B cell (primary cell): Measurements from ENCODE around the gene TSPAN15.

ENCODE experiments used
- CTCF ChIP-seq: fragments of 200-600 bp; IDR thresholded peaks from one replicate; pipeline ENCODE4 v1.8.0; 2022; ENCODE audit warnings: antibody characterized with exemption, mild to moderate bottlenecking
- EZH2 ChIP-seq: IDR thresholded peaks from 2 replicates; pipeline ENCODE4 v1.6.1; 2012; ENCODE audit warnings: borderline replicate concordance, low read depth, mild to moderate bottlenecking, moderate library complexity, low read length; ENCODE audit not compliant: insufficient read depth, poor library complexity, severe bottlenecking

GRCh38 chr10:69419744-69420126 is 31.5 kb upstream of the TSPAN15 start:
- TF ChIP-seq CTCF (no peak), EZH2 (no peak)
